ENCODE measurements around the gene RFX3. TPM values are rescaled to one million over a fixed set of nuclear protein-coding genes. Genes with fewer than 3 reads are reported as not detected.

Gene RFX3
- total RNA-seq, 4 donors from 2014 or later = 7.0 to 11.3 (median 8.6) TPM

GRCh38 chr9:3507395-3508077 lies 18.3 kb downstream of the RFX3 start:
- TF ChIP-seq, protein P1, sequence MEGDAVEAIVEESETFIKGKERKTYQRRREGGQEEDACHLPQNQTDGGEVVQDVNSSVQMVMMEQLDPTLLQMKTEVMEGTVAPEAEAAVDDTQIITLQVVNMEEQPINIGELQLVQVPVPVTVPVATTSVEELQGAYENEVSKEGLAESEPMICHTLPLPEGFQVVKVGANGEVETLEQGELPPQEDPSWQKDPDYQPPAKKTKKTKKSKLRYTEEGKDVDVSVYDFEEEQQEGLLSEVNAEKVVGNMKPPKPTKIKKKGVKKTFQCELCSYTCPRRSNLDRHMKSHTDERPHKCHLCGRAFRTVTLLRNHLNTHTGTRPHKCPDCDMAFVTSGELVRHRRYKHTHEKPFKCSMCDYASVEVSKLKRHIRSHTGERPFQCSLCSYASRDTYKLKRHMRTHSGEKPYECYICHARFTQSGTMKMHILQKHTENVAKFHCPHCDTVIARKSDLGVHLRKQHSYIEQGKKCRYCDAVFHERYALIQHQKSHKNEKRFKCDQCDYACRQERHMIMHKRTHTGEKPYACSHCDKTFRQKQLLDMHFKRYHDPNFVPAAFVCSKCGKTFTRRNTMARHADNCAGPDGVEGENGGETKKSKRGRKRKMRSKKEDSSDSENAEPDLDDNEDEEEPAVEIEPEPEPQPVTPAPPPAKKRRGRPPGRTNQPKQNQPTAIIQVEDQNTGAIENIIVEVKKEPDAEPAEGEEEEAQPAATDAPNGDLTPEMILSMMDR (IDR thresholded peaks at IDR 0.05) = no peak
- ATAC-seq (ENCODE audit: low FRiP score) (no peak), DNase-seq (ENCODE audit: low spot score) (no peak)

GRCh38 chr9:3506164-3506563 lies 19.6 kb downstream of the RFX3 start:
- DNase-seq (ENCODE audit: low spot score) (no peak), ATAC-seq (ENCODE audit: low FRiP score) (no peak)
- TF ChIP-seq, protein P1 (IDR thresholded peaks at IDR 0.05) = no peak

DNA sequence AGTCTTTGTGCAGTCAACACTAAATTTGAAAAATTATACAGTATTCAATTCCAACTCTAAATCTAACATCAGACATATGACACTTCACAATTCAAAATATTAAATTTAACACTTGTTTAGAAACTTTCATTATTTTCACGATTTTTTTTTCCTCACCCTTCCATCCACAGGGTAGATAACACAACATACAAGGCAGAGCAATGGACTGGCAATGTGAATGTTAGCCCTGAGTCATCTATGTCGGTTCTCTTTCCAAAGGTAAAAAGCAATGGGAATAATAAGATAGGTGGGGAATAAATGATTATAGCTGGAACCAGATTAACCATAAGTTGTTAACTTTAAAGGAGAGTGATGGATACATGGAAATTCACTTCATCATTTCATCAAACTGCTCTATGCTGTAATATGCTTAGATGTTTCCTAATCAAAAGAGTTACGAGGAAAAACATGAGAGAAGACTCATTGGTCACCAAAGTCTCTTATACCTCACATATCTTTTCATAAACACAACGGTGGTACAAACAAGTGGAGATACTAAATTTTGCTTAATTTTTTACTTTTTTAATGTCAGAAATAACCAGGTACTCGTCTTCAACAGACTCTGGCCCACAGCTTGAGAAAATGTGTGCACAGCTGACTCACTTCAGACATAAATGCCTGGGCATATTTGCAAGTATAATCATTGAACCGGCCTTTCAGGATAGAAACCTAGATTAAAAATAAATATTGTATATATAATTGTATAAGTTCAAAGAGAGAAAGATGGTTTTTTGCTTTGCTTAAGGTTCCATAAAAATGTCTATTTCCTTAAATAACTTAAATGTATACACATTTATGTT lies 23.0 kb downstream of the RFX3 start:
- ATAC-seq (ENCODE audit: low FRiP score) (no peak), DNase-seq (ENCODE audit: low spot score) (no peak)
- TF ChIP-seq, protein P1 (IDR thresholded peaks at IDR 0.05) = no peak

GRCh38 chr9:3500044-3500443 lies 25.8 kb downstream of the RFX3 start:
- DNase-seq (ENCODE audit: low spot score) (no peak), ATAC-seq (ENCODE audit: low FRiP score) (no peak)
- TF ChIP-seq, protein P1 (IDR thresholded peaks at IDR 0.05) = no peak

DNA sequence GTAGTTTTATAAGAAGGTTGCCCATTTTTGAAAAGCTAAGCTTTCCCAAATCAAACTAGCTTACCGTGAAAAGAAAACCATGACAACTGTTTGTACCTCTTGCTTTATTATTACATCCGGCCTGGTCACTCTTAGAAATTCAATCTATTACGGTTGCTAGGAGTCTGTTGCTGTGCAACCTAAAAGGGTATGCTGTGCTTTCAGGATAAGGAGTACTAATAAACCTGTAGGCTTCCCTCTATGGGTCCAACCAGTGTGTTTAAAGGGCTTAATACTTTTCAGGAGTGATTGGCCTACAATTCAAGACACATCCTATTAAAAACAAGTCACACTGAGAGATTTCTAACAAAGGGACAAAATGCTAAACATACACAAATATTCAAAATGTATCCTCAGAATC lies 27.1 kb downstream of the RFX3 start:
- no peak for ATAC-seq (ENCODE audit: low FRiP score)
- TF ChIP-seq, protein P1 (IDR thresholded peaks at IDR 0.05) = no peak
- DNase-seq (ENCODE audit: low spot score) = no peak

DNA sequence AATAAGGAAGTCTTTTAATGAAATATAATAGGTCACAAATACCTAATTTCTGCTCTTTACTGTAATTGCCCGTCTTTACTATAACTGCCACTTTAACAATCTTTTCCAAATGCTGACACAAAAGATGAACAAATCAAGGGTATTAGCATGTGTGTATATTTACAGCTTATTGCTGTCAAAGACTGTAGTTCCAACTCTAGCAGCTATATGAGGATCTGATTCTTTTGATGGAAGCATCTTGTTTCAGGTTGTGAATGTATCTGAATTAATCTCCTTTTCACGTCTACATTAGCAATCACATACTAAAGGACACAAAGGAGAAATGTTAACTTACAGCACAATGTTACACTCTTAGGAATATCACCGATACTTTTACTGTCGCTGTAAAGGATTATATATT lies 27.9 kb downstream of the RFX3 start:
- TF ChIP-seq, protein P1 (IDR thresholded peaks at IDR 0.05) = no peak
- DNase-seq (ENCODE audit: low spot score) (no peak), ATAC-seq (ENCODE audit: low FRiP score) (no peak)

All from omental fat pad (tissue), 4 donors.